Activated CD4-positive, alpha-beta T cell treated with anti-CD3 and anti-CD28 coated beads, Interleukin-2, amount 50 U/mL, for 4 hours (primary cell): ENCODE data around the gene RAB4B.
"Not testable (repeated sequence)": the region's sequence is repeated elsewhere in the genome, so short reads cannot be mapped to it uniquely, and the experiment has no call there.

Experiments
- DNase-seq, 2 experiments: peaks; one replicate each; pipeline ENCODE4 v3.0.0-alpha.2; 2020

The RAB4B gene

GRCh38 chr19:40777937-40778705 is at the start of gene RAB4B:
RAB4B (plus strand) TSS chr19:40778247; CDS start chr19:40778376, 129 bp downstream.
- peak; percentile 100 for DNase-seq

- not testable (repeated sequence) for DNase-seq
Measured at GRCh38 chr19:40730065-40730464, 48.0 kb upstream of the RAB4B start.

GRCh38 chr19:40732304-40732703 is 45.7 kb upstream of the RAB4B start:
- not testable (repeated sequence) for DNase-seq

- DNase-seq: no peak
Measured at GRCh38 chr19:40733149-40733548, 44.9 kb upstream of the RAB4B start.

GRCh38 chr19:40735013-40735771 is 42.9 kb upstream of the RAB4B start:
- DNase-seq: no peak

GRCh38 chr19:40736661-40737060 is 41.4 kb upstream of the RAB4B start:
- no peak for DNase-seq

- no peak for DNase-seq
Measured at GRCh38 chr19:40737102-40737644, 40.9 kb upstream of the RAB4B start.

- no peak for DNase-seq
Measured at GRCh38 chr19:40739030-40739839, 38.8 kb upstream of the RAB4B start.

- no peak for DNase-seq
Measured at GRCh38 chr19:40739871-40740703, 38.0 kb upstream of the RAB4B start.

- no peak for DNase-seq
Measured at GRCh38 chr19:40740747-40741146, 37.3 kb upstream of the RAB4B start.

GRCh38 chr19:40741527-40742390 is 36.3 kb upstream of the RAB4B start:
- DNase-seq: no peak

- no peak for DNase-seq
Measured at GRCh38 chr19:40742477-40742876, 35.6 kb upstream of the RAB4B start.

- no peak for DNase-seq
Measured at GRCh38 chr19:40742886-40743285, 35.2 kb upstream of the RAB4B start.

GRCh38 chr19:40743926-40744325 is 34.1 kb upstream of the RAB4B start:
- no peak for DNase-seq

- peak in 1 of 2 experiments; percentile 13 for DNase-seq
Measured at GRCh38 chr19:40744554-40745401, 33.3 kb upstream of the RAB4B start.

GRCh38 chr19:40745402-40745780 is 32.7 kb upstream of the RAB4B start:
- DNase-seq: no peak

- no peak for DNase-seq
Measured at GRCh38 chr19:40747536-40747935, 30.5 kb upstream of the RAB4B start.

GRCh38 chr19:40750058-40750873 is 27.8 kb upstream of the RAB4B start, which contains the start of gene ACTMAP:
ACTMAP (minus strand) TSS chr19:40750477; CDS start chr19:40749803, 674 bp downstream.
- peak; percentile 99 for DNase-seq
